Prostate gland (tissue), 2 donors: ENCODE data around the gene RNF40.

Source experiments
- CTCF ChIP-seq, 4 experiments: fragments of 200-600 bp in 2 of 4; fragments of 450-650 bp in 2 of 4; sonication (generic) in 2 of 4; IDR thresholded peaks; 1 replicate in 3 of 4; 2 replicates in 1 of 4; pipeline ENCODE4 v1.5.1; 2016 to 2019; ENCODE audit warnings: antibody characterized with exemption in 4 of 4, mild to moderate bottlenecking in 2 of 4, moderate library complexity in 2 of 4
- POLR2A ChIP-seq: fragments of 450-650 bp; IDR thresholded peaks from one replicate; pipeline ENCODE4 v1.6.1; 2016; ENCODE audit warnings: antibody characterized with exemption, mild to moderate bottlenecking

- peak in 2 of 4 experiments; percentile 10 to 25 for TF ChIP-seq CTCF (IDR thresholded peaks at IDR 0.05)
- TF ChIP-seq POLR2A: peak; percentile 78
Measured at GRCh38 chr16:30761928-30762902, at the start of gene RNF40, which contains the start of gene CFAP119.
